B cell (primary cell): ENCODE results near the gene GRIP1. TPM values are rescaled to one million over a fixed set of nuclear protein-coding genes. Genes with fewer than 3 reads are reported as not detected.

Source experiments
- ATAC-seq: fragments of 200-7000 bp; cut with Tn5 transposase; one replicate; pipeline ENCODE4 v1.10.0; 2021; ENCODE audit warnings: low read depth, mild to moderate bottlenecking, moderate number of reproducible peaks, moderate library complexity
- CTCF ChIA-PET: fragments of 350-600 bp; sonication (Branson Sonifier 250); formaldehyde crosslinking; loops from one replicate; lab custom pipeline; 2021; ENCODE audit warnings: antibody characterized with exemption, inconsistent platforms; lab: Charles Lee
- POLR2A ChIA-PET: fragments of 350-600 bp; sonication (Branson Sonifier 250); formaldehyde crosslinking; loops from one replicate; lab custom pipeline; 2021; ENCODE audit warnings: antibody characterized with exemption; lab: Charles Lee
- DNase-seq: peaks from one replicate; pipeline ENCODE4 v3.0.0; 2013
- H2AFZ ChIP-seq: 2 replicates; pipeline ENCODE4 v1.6.1; 2012; ENCODE audit warnings: mild to moderate bottlenecking, low read depth, low read length; ENCODE audit not compliant: insufficient read depth, poor library complexity, severe bottlenecking
- H3K27ac ChIP-seq, 2 donors: 1 replicate in 1 of 2; 2 replicates in 1 of 2; pipeline ENCODE4 v1.5.1; 2012 to 2013; ENCODE audit warnings: low read length in 2 of 2, mild to moderate bottlenecking in 2 of 2, moderate library complexity in 1 of 2
- H3K27me3 ChIP-seq, 4 experiments: fragments of 200-600 bp in 1 of 4; sonication (generic) in 1 of 4; replicated peaks in 1 of 4; 1 replicate in 2 of 4; 2 replicates in 2 of 4; pipeline versions ENCODE4 v1.6.1 to v1.7.0; 2013 to 2016; ENCODE audit warnings: low read length in 3 of 4, mild to moderate bottlenecking in 2 of 4, mixed read lengths in 1 of 4, moderate library complexity in 1 of 4; ENCODE audit not compliant: insufficient read depth in 4 of 4, control insufficient read depth in 3 of 4; ENCODE audit errors: control extremely low read depth in 1 of 4
- H3K36me3 ChIP-seq, 2 experiments: replicated peaks in 1 of 2; 1 replicate in 1 of 2; 2 replicates in 1 of 2; pipeline versions ENCODE4 v1.6.1 to v1.7.1; 2013; ENCODE audit warnings: low read length in 1 of 2; ENCODE audit not compliant: insufficient read depth in 2 of 2, control insufficient read depth in 1 of 2; ENCODE audit errors: control extremely low read depth in 1 of 2, extremely low read depth in 1 of 2
- H3K4me1 ChIP-seq, 2 donors: fragments of 200-600 bp in 1 of 2; sonication (generic) in 1 of 2; 1 replicate in 1 of 2; 2 replicates in 1 of 2; pipeline versions ENCODE4 v1.5.1 to v1.6.1; 2013 to 2017; ENCODE audit warnings: low read length in 2 of 2; ENCODE audit not compliant: control insufficient read depth in 2 of 2, insufficient read depth in 2 of 2
- H3K4me2 ChIP-seq: replicated peaks from 2 replicates; pipeline ENCODE3; 2012; ENCODE audit warnings: mild to moderate bottlenecking, low read depth, low read length; ENCODE audit not compliant: poor library complexity, severe bottlenecking
- H3K4me3 ChIP-seq, 5 experiments: fragments of 200-600 bp in 1 of 5; sonication (generic) in 1 of 5; 1 replicate in 3 of 5; 2 replicates in 2 of 5; pipeline versions ENCODE4 v1.5.1 to v1.7.0; 2011 to 2016; ENCODE audit warnings: low read length in 4 of 5, mild to moderate bottlenecking in 4 of 5, low read depth in 2 of 5, control low read depth in 1 of 5, moderate library complexity in 1 of 5; ENCODE audit not compliant: insufficient read depth in 1 of 5; ENCODE audit errors: control extremely low read depth in 1 of 5, extremely low read depth in 1 of 5
- H3K79me2 ChIP-seq: fragments of 200-600 bp; sonication (generic); one replicate; pipeline ENCODE4 v1.6.0; 2016; ENCODE audit warnings: low read length; ENCODE audit not compliant: control insufficient read depth, insufficient read depth
- H3K9ac ChIP-seq: fragments of 200-600 bp; sonication (generic); 2 replicates; pipeline ENCODE4 v1.6.1; 2017; ENCODE audit warnings: mild to moderate bottlenecking, low read length, moderate library complexity
- H3K9me3 ChIP-seq, 3 donors: one replicate each; pipeline versions ENCODE4 v1.6.1 to v1.7.1; 2013; ENCODE audit warnings: low read length in 2 of 3; ENCODE audit not compliant: control insufficient read depth in 2 of 3, insufficient read depth in 1 of 3; ENCODE audit errors: control extremely low read depth in 1 of 3
- H4K20me1 ChIP-seq: 2 replicates; pipeline ENCODE4 v1.6.0; 2012; ENCODE audit warnings: mild to moderate bottlenecking, low read length; ENCODE audit not compliant: insufficient read depth, control insufficient read depth, poor library complexity, severe bottlenecking
- H3K27ac Mint-ChIP-seq: one replicate; pipeline ENCODE4 v1.8.0; 2021; ENCODE audit warnings: mixed read lengths
- H3K27me3 Mint-ChIP-seq: one replicate; pipeline ENCODE4 v1.8.0; 2021; ENCODE audit warnings: mixed read lengths
- H3K4me1 Mint-ChIP-seq: one replicate; pipeline ENCODE4 v1.8.0; 2021; ENCODE audit warnings: mixed read lengths
- H3K4me3 Mint-ChIP-seq: one replicate; pipeline ENCODE4 v1.8.0; 2021; ENCODE audit warnings: mixed read lengths
- H3K9me3 Mint-ChIP-seq: one replicate; pipeline ENCODE4 v1.8.0; 2022; ENCODE audit warnings: mixed read lengths; ENCODE audit not compliant: insufficient read depth
- CTCF ChIP-seq: fragments of 200-600 bp; IDR thresholded peaks from one replicate; pipeline ENCODE4 v1.8.0; 2022; ENCODE audit warnings: antibody characterized with exemption, mild to moderate bottlenecking
- EZH2 ChIP-seq: IDR thresholded peaks from 2 replicates; pipeline ENCODE4 v1.6.1; 2012; ENCODE audit warnings: borderline replicate concordance, low read depth, mild to moderate bottlenecking, moderate library complexity, low read length; ENCODE audit not compliant: insufficient read depth, poor library complexity, severe bottlenecking
- WGBS: methylation state at CpG from one replicate; pipeline ENCODE4 v1.1.5; 2013; ENCODE audit warnings: missing lambda C conversion rate; ENCODE audit not compliant: insufficient coverage; 5-methylcytosine and 5-hydroxymethylcytosine counted together
- intact Hi-C: fragments of 100-400 bp; cut with micrococcal nuclease; formaldehyde crosslinking; loops from one replicate; pipeline ENCODE4 v1.10.0; 2022
- polyA plus RNA-seq: library from polyadenylated mRNA; depleted of rRNA; stranded (reverse); fragments of >200 nt; gene quantifications from 2 replicates; pipeline ENCODE4 v1.2.3, GENCODE V29; 2012
- total RNA-seq, 2 donors: library from RNA; stranded (reverse); fragments of 120-200 nt in 1 of 2; gene quantifications; 1 replicate in 1 of 2; 2 replicates in 1 of 2; pipeline versions ENCODE4 v1.2.3 to v1.2.4, GENCODE V29; 2013 to 2022

Gene GRIP1
- total and polyA plus RNA-seq, 2 donors (not counting 1 experiment from before 2014, with no cell fraction given), result 0.22 TPM; not detected in 1

- CTCF ChIA-PET, result interaction anchor here (0.9 to 1.6 kb wide), 2 partner anchors 29 to 393 kb away, joined by 3 to 4 read pairs; no protein-coding TSS in a partner anchor
- H3K9me3 Mint-ChIP-seq, result no peaks in the 10 kb centered on the region
- POLR2A ChIA-PET, result no interaction called here
Observed at GRCh38 chr12:66663611-66664010, 15.3 kb downstream of the GRIP1 start.

More at GRCh38 chr12:66663611-66664010, 15.3 kb downstream of the GRIP1 start:
- peaks cover 30 to 37% of the 10 kb centered on the region in 2 donors for H3K4me1 ChIP-seq
- TF ChIP-seq CTCF (no peak), EZH2 (no peak)
- no CpG with 5 or more reads among the region's 5 CpGs for WGBS
- DNase-seq, result no peak
- no peak for ATAC-seq
- no peaks in the 10 kb centered on the region for H3K27me3 ChIP-seq
- H4K20me1 ChIP-seq, result no peaks in the 10 kb centered on the region
- no peak overlapping the region for H2AFZ ChIP-seq
- no peak overlapping the region for H3K27ac ChIP-seq
- intact Hi-C loops, result loop anchor here (5.0 kb wide), 1 partner anchor 41 kb away; no protein-coding TSS in a partner anchor
- Mint-ChIP-seq H3K27ac (no peak overlapping the region), H3K4me1 (peaks cover 37% of the 10 kb centered on the region), H3K4me3 (no peak overlapping the region), H3K27me3 (no peaks in the 10 kb centered on the region)
- no peak overlapping the region for H3K9ac ChIP-seq
- no peak overlapping the region for H3K4me3 ChIP-seq
- no peaks in the 10 kb centered on the region for H3K36me3 ChIP-seq
- H3K4me2 ChIP-seq, result no peak overlapping the region
- H3K79me2 ChIP-seq, result no peaks in the 10 kb centered on the region
- no peaks in the 10 kb centered on the region for H3K9me3 ChIP-seq
